HepG2 (cell line): ENCODE measurements around the gene ANKS3. TPM values are rescaled to one million over a fixed set of nuclear protein-coding genes. Genes with fewer than 3 reads are reported as not detected.
A peak's percentile ranks its signal among the peaks of the same experiment; 100 is the strongest.

Experiments used
- BATF2 ChIP-seq: sonication (generic); formaldehyde crosslinking; IDR thresholded peaks from 2 replicates; pipeline ENCODE4 v1.8.0; 2022; ENCODE audit warnings: mild to moderate bottlenecking, missing genetic modification reagents, moderate library complexity
- KDM2A ChIP-seq: sonication (generic); formaldehyde crosslinking; IDR thresholded peaks from 2 replicates; pipeline ENCODE4 v1.4.0; 2020; ENCODE audit warnings: low read depth, missing genetic modification reagents, borderline replicate concordance
- KIAA2018 ChIP-seq: sonication (generic); formaldehyde crosslinking; IDR thresholded peaks from 2 replicates; pipeline ENCODE4 v1.5.0; 2020; ENCODE audit warnings: mild to moderate bottlenecking, missing genetic modification reagents, borderline replicate concordance
- KLF6 ChIP-seq: IDR thresholded peaks from 2 replicates; pipeline ENCODE4 v1.8.0; 2016; ENCODE audit warnings: missing biosample characterization, missing genetic modification reagents
- MEF2D ChIP-seq: sonication (generic); formaldehyde crosslinking; IDR thresholded peaks from 2 replicates; pipeline ENCODE4 v1.5.1; 2020; ENCODE audit warnings: mild to moderate bottlenecking, missing genetic modification reagents
- PATZ1 ChIP-seq: sonication (generic); formaldehyde crosslinking; IDR thresholded peaks from 2 replicates; pipeline ENCODE4 v1.4.0; 2020; ENCODE audit warnings: missing genetic modification reagents
- RARG ChIP-seq: sonication (generic); formaldehyde crosslinking; IDR thresholded peaks from 2 replicates; pipeline ENCODE4 v1.4.0; 2020; ENCODE audit warnings: low read depth, mild to moderate bottlenecking, missing genetic modification reagents
- RCOR2 ChIP-seq: IDR thresholded peaks from 2 replicates; pipeline ENCODE4 v1.6.1; 2016; ENCODE audit warnings: missing biosample characterization, missing genetic modification reagents
- SIN3A ChIP-seq: IDR thresholded peaks from 2 replicates; pipeline ENCODE4 v1.6.1; 2011; ENCODE audit warnings: low read depth, mild to moderate bottlenecking, control low read depth, low read length, borderline replicate concordance
- SIN3B ChIP-seq: fragments of 150-350 bp; IDR thresholded peaks from 2 replicates; pipeline ENCODE4 v1.6.1; 2014; ENCODE audit warnings: low read length
- SMAD3 ChIP-seq: sonication (generic); formaldehyde crosslinking; IDR thresholded peaks from 2 replicates; pipeline ENCODE4 v1.4.0; 2020; ENCODE audit warnings: missing genetic modification reagents
- TFDP2 ChIP-seq: sonication (generic); formaldehyde crosslinking; IDR thresholded peaks from 2 replicates; pipeline ENCODE4 v1.4.0; 2020; ENCODE audit warnings: missing genetic modification reagents
- TFE3 ChIP-seq: IDR thresholded peaks from 2 replicates; pipeline ENCODE4 v1.6.1; 2016
- ZNF33B ChIP-seq: sonication (generic); formaldehyde crosslinking; IDR thresholded peaks from 2 replicates; pipeline ENCODE4 v1.5.1; 2020; ENCODE audit warnings: mild to moderate bottlenecking, missing genetic modification reagents
- ZNF570 ChIP-seq: sonication (generic); formaldehyde crosslinking; IDR thresholded peaks from 2 replicates; pipeline ENCODE4 v1.4.0; 2020; ENCODE audit warnings: mild to moderate bottlenecking, missing genetic modification reagents, borderline replicate concordance
- polyA plus RNA-seq, 8 experiments: library from polyadenylated mRNA; depleted of rRNA in 3 of 8; stranded (reverse) in 7 of 8; unstranded in 1 of 8; fragments of >200 nt; fragmentation: Illumina TruSeq in 4 of 8; extraction: Trizol in 4 of 8; gene quantifications; 2 replicates each; pipeline versions ENCODE4 v1.2.1 to v1.2.3, GENCODE V29; 2011 to 2016; ENCODE audit warnings: low read depth in 4 of 8, missing spikeins in 1 of 8, mixed read lengths in 1 of 8; ENCODE audit not compliant: insufficient read depth in 1 of 8
- total RNA-seq, 5 experiments: library from RNA; depleted of rRNA; stranded (reverse); fragments of >200 nt; fragmentation: Illumina TruSeq; extraction: Trizol; gene quantifications; 2 replicates each; pipeline ENCODE4 v1.2.3, GENCODE V29; 2016; ENCODE audit warnings: low read depth in 1 of 5

The ANKS3 gene
- total and polyA plus RNA-seq, 2 of the 13 experiments (the other 11 are each of a cell fraction or from before 2014, with no cell fraction given), result 11.4 to 15.9 TPM

- no peak for TF ChIP-seq KIAA2018 (CRISPR knock-in tag)
- TF ChIP-seq MEF2D (CRISPR knock-in tag), result peak; percentile 39; the same call in 1 of the 2 replicates
- TF ChIP-seq RCOR2 (CRISPR knock-in tag), result 0 out of 2 replicates have a peak, but pooled peaks have one; percentile 47
- no peak for TF ChIP-seq ZNF33B (CRISPR knock-in tag)
- TF ChIP-seq BATF2 (CRISPR knock-in tag), result no peak
- TF ChIP-seq ZNF570 (CRISPR knock-in tag), result no peak
- TF ChIP-seq SIN3B, result 0 out of 2 replicates have a peak, but pooled peaks have one; percentile 52
- peak; percentile 58 for TF ChIP-seq TFE3
- TF ChIP-seq KDM2A (CRISPR knock-in tag), result peak; percentile 95
- peak; percentile 69 for TF ChIP-seq PATZ1 (CRISPR knock-in tag)
- peak; percentile 81 for TF ChIP-seq TFDP2 (CRISPR knock-in tag)
- TF ChIP-seq RARG (CRISPR knock-in tag), result no peak
- 0 out of 2 replicates have a peak, but pooled peaks have one; percentile 7 for TF ChIP-seq SIN3A
- TF ChIP-seq SMAD3 (CRISPR knock-in tag), result peak; percentile 11; the same call in 1 of the 2 replicates
- TF ChIP-seq KLF6, result peak; percentile 14; the same call in 1 of the 2 replicates
These were observed 33.0 kb upstream of the ANKS3 start, which contains the start of gene ZNF500 (continued) for GRCh38 chr16:4766875-4767628.
